Kidney tubule cell (primary cell): ENCODE measurements around the gene PCDHGA8.
A peak's percentile ranks its signal among the peaks of the same experiment; 100 is the strongest.
"Not testable (repeated sequence)": the region's sequence is repeated elsewhere in the genome, so short reads cannot be mapped to it uniquely, and the experiment has no call there.

ENCODE experiments used
- DNase-seq: peaks from one replicate; pipeline ENCODE4 v3.0.0-alpha.2; 2018; ENCODE audit warnings: low spot score

Gene PCDHGA8

DNA sequence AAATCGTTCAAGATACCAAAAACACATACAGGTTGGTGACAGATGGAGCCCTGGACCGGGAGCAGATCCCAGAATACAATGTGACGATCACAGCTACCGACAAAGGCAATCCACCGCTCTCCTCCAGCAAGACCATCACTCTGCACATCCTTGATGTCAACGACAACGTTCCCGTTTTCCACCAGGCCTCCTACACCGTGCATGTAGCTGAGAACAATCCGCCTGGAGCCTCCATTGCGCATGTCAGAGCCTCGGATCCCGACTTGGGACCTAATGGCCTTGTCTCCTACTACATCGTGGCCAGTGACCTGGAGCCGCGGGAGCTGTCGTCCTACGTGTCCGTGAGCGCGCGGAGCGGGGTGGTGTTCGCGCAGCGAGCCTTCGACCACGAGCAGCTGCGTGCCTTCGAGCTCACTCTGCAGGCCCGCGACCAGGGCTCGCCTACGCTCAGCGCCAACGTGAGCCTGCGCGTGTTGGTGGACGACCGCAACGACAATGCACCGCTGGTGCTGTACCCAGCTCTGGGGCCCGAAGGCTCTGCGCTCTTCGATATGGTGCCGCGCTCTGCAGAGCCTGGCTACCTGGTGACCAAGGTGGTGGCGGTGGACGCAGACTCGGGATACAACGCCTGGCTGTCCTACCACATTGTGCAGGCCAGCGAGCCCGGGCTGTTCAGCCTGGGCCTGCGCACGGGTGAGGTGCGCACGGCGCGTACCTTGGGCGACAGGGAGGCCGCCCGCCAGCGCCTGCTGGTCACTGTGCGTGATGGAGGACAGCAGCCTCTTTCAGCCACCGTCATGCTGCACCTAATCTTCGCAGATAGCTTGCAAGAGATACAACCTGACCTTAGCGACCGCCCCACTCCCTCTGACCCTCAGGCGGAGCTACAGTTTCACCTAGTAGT is 20.6 kb upstream of the PCDHGA8 start:
- no peak for DNase-seq

DNA sequence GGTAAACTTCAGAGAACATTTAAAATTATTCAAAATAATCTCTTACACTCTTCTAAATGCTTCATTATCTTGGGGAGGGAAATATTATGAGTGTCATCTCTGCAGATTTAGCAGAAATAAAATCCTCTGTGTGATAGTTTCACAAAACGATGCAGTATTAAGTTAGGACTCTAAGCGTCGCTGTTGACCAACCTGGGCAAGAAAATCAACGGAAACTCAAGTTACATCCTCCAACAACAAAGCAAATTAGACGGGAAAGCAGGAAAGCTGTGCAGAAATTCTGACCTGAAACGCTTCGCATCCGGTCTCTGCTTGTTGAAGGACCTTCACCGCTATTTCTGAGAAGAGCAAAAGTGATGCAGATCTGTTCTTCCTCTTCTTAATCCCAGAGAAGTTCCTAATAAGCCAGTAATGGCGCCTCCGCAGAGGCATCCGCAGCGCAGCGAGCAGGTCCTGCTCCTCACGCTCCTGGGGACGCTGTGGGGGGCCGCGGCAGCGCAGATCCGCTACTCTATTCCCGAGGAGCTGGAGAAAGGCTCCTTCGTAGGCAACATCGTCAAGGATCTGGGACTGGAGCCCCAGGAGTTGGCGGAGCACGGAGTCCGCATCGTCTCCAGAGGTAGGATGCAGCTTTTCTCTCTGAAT is 18.6 kb upstream of the PCDHGA8 start, which contains the start of gene PCDHGA6:
TSS of gene PCDHGA6 (plus strand) at position 219 of the 645 bp plus-strand sequence. CDS start at position 412, 193 bp downstream.
- DNase-seq = peak; percentile 39

DNA sequence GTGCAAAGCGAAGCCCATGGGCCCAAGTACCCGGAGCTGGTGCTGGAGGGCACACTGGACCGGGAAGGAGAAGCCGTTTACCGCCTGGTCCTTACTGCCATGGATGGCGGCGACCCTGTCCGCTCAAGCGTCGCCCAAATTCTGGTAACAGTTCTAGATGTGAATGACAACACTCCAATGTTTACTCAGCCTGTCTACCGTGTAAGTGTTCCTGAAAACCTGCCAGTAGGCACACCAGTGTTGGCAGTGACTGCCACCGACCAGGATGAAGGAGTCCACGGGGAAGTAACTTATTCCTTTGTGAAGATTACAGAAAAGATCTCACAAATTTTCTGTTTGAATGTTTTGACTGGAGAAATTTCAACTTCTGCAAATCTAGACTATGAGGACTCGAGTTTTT is 17.8 kb upstream of the PCDHGA8 start:
- DNase-seq = no peak

DNA sequence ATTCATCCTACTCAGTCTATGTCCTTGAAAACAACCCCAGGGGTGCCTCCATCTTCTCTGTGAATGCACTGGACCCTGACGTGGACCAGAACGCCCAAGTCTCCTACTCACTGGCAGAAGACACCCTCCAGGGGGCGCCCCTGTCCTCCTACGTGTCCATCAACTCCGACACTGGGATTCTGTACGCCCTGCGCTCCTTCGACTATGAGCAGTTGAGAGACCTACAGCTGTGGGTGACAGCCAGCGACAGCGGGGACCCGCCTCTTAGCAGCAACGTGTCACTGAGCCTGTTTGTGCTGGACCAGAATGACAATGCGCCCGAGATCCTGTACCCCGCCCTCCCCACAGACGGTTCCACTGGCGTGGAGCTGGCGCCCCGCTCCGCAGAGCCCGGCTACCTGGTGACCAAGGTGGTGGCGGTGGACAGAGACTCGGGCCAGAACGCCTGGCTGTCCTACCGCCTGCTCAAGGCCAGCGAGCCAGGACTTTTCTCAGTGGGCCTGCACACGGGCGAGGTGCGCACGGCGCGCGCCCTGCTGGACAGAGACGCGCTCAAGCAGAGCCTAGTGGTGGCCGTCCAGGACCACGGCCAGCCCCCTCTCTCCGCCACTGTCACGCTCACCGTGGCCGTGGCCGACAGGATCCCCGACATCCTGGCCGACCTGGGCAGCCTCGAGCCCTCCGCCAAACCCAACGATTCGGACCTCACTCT is 16.8 kb upstream of the PCDHGA8 start:
- DNase-seq = not testable (repeated sequence)

DNA sequence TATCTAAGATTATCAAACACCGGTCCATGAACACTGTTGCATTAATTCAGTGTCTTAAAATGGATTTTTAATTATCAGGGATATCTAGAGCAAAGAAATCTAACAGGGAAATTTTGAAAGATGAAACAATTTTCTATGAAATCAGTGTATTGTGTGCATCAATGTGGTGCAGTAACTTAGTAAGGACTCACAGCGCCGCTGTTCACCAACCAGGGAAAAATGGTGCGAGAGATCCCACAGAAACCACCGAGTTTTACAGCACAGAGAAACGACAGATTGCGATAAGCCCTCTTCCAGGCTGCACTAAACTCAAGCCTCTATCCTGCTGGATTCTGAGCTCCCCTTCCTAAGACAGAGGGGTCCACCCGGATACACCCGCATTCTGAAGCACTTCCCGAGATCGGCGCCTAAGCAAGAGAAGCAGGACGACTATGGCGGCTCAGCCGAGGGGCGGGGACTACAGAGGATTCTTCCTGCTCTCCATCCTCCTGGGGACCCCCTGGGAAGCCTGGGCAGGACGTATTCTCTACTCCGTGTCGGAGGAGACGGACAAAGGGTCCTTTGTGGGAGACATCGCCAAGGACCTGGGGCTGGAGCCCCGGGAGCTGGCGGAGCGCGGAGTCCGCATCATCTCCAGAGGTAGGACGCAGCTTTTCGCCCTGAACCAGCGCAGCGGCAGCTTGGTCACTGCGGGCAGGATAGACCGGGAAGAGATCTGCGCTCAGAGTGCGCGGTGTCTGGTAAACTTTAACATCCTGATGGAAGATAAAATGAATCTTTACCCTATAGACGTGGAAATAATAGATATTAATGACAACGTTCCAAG is 9.8 kb upstream of the PCDHGA8 start, which contains the start of gene PCDHGA7:
TSS of gene PCDHGA7 (plus strand) at position 274 of the 826 bp plus-strand sequence. CDS start at position 432, 158 bp downstream.
- DNase-seq = peak; percentile 33

DNA sequence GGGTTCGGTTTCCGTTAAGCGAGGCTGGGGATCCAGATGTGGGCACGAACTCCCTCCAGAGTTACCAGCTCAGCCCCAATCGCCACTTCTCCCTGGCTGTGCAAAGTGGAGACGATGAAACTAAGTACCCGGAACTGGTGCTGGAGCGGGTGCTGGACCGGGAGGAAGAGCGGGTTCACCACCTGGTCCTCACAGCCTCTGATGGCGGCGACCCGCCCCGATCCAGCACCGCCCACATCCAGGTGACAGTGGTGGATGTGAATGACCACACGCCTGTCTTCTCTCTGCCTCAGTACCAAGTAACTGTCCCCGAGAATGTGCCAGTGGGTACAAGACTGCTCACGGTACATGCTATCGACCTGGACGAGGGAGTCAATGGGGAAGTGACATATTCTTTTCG is 9.1 kb upstream of the PCDHGA8 start:
- DNase-seq = no peak

DNA sequence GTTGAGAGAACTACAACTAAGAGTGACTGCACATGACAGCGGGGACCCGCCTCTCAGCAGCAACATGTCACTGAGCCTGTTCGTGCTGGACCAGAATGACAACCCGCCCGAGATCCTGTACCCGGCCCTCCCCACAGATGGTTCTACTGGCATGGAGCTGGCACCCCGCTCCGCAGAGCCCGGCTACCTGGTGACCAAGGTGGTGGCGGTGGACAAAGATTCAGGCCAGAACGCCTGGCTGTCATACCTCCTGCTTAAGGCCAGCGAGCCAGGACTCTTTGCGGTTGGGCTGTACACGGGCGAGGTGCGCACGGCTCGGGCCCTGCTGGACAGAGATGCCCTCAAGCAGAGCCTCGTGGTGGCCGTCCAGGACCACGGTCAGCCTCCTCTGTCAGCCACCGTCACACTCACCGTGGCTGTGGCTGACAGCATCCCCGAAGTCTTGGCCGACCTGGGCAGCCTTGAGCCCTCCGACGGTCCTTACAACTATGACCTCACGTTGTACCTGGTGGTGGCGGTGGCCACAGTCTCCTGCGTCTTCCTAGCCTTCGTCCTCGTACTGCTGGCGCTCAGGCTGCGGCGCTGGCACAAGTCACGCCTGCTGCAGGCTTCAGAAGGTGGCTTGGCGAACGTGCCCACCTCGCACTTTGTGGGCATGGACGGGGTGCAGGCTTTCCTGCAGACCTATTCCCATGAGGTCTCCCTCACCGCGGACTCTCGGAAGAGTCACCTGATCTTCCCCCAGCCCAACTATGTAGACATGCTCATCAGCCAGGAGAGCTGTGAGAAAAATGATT is 7.8 kb upstream of the PCDHGA8 start:
- no peak for DNase-seq

DNA sequence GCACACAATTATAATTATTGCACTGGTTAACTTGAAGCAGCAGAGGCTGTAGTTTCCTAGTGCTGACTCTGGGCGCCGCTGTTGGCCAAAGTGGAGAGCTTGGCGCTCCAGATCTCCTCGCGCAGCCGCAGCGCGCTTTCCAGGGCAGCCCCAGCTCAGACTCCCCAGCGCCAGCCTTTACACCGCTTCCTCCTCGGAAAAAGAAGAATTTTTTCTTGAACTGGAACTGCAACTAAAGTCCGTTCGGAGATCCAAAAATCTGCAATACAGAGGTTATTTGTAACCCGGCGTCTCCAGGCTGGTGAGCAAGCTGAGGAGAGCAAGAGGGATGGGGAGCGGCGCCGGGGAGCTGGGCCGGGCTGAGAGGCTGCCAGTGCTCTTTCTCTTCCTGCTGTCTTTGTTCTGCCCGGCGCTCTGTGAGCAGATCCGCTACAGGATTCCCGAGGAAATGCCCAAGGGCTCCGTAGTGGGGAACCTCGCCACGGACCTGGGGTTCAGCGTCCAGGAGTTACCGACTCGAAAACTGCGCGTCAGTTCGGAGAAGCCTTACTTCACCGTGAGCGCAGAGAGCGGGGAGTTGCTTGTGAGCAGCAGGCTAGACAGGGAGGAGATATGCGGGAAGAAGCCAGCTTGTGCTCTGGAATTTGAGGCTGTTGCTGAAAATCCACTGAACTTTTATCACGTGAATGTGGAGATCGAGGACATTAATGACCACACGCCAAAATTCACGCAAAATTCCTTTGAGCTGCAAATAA is 4.7 kb upstream of the PCDHGA8 start, which contains the start of gene PCDHGB4:
TSS of gene PCDHGB4 (plus strand) at position 142 of the 755 bp plus-strand sequence. CDS start at position 329, 187 bp downstream.
- peak; percentile 56 for DNase-seq

DNA sequence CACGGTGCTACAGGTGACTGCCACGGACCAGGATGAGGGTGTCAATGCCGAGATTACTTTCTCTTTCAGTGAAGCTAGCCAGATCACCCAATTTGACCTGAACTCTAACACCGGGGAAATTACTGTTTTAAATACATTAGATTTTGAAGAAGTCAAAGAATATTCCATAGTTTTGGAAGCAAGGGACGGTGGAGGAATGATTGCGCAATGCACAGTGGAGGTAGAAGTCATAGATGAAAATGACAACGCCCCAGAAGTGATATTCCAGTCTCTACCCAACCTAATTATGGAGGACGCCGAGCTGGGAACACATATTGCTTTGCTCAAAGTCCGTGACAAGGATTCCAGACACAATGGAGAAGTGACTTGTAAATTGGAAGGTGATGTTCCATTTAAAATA is 3.8 kb upstream of the PCDHGA8 start:
- DNase-seq = no peak

DNA sequence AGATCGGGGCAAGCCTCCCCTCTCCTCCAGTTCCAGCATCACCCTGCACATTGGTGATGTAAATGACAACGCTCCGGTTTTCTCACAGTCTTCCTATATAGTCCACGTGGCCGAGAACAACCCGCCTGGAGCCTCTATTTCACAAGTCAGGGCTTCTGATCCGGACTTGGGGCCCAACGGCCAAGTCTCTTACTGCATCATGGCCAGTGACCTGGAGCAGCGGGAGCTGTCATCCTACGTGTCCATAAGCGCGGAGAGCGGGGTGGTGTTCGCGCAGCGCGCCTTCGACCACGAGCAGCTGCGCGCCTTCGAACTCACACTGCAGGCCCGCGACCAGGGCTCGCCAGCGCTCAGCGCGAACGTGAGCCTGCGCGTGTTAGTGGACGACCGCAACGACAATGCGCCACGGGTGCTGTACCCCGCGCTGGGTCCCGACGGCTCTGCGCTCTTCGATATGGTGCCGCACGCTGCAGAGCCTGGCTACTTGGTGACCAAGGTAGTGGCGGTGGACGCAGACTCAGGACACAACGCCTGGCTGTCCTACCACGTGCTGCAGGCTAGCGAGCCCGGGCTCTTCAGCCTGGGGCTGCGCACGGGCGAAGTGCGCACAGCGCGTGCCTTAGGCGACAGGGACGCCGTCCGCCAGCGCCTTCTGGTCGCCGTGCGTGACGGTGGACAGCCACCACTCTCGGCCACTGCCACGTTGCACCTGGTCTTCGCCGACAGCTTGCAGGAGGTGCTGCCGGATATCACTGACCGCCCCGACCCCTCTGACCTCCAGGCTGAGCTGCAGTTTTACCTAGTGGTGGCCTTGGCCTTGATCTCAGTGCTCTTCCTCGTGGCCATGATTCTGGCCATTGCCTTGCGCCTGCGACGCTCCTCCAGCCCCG is 3.0 kb upstream of the PCDHGA8 start:
- no peak for DNase-seq

DNA sequence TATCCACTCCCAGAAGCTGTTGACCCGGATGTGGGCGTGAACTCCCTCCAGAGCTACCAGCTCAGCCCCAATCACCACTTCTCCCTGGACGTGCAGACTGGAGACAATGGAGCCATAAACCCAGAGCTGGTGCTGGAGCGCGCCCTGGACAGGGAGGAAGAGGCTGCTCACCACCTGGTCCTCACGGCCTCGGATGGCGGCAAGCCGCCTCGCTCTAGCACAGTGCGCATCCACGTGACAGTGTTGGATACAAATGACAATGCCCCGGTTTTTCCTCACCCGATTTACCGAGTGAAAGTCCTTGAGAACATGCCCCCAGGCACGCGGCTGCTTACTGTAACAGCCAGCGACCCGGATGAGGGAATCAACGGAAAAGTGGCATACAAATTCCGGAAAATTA is 834 bp downstream of the PCDHGA8 start:
- DNase-seq = no peak

DNA sequence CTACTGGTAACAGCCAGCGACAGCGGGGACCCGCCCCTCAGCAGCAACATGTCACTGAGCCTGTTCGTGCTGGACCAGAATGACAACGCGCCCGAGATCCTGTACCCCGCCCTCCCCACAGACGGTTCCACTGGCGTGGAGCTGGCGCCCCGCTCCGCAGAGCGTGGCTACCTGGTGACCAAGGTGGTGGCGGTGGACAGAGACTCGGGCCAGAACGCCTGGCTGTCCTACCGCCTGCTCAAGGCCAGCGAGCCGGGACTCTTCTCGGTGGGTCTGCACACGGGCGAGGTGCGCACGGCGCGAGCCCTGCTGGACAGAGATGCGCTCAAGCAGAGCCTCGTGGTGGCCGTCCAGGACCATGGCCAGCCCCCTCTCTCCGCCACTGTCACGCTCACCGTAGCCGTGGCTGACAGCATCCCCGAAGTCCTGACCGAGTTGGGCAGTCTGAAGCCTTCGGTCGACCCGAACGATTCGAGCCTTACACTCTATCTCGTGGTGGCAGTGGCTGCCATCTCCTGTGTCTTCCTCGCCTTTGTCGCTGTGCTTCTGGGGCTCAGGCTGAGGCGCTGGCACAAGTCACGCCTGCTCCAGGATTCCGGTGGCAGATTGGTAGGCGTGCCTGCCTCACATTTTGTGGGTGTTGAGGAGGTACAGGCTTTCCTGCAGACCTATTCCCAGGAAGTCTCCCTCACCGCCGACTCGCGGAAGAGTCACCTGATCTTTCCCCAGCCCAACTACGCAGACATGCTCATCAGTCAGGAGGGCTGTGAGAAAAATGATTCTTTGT is 2.2 kb downstream of the PCDHGA8 start:
- not testable (repeated sequence) for DNase-seq

DNA sequence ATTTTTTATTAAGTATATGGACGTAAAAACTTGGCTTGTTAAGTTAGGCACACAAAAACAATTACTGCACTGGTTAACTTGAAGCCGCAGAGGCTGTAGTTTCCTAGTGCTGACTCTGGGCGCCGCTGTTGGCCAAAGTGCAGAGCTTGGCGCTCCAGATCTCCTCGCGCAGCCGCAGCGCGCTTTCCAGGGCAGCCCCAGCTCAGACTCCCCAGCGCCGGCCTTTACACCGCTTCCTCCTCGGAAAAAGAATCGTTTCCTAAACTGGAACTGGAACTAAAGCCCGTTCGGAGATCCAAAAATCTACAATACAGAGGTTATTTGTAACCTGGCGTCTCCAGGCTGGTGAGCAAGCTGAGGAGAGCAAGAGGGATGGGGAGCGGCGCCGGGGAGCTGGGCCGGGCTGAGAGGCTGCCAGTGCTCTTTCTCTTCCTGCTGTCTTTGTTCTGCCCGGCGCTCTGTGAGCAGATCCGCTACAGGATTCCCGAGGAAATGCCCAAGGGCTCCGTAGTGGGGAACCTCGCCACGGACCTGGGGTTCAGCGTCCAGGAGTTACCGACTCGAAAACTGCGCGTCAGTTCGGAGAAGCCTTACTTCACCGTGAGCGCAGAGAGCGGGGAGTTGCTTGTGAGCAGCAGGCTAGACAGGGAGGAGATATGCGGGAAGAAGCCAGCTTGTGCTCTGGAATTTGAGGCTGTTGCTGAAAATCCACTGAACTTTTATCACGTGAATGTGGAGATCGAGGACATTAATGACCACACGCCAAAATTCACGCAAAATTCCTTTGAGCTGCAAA is 5.5 kb downstream of the PCDHGA8 start, which contains the start of gene PCDHGB5:
TSS of gene PCDHGB5 (plus strand) at position 192 of the 796 bp plus-strand sequence. CDS start at position 373, 181 bp downstream.
- DNase-seq = peak; percentile 67

DNA sequence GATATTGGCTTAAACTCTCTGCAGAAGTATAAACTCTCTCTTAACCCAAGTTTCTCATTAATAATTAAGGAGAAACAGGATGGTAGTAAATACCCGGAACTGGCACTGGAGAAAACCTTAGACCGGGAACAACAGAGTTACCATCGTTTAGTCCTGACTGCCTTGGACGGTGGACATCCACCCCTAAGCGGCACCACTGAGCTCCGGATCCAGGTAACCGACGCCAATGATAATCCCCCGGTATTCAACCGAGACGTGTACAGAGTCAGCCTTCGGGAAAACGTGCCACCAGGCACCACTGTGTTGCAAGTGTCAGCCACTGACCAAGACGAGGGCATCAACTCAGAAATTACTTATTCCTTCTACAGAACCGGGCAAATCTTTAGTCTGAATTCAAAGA is 6.2 kb downstream of the PCDHGA8 start:
- DNase-seq = no peak

DNA sequence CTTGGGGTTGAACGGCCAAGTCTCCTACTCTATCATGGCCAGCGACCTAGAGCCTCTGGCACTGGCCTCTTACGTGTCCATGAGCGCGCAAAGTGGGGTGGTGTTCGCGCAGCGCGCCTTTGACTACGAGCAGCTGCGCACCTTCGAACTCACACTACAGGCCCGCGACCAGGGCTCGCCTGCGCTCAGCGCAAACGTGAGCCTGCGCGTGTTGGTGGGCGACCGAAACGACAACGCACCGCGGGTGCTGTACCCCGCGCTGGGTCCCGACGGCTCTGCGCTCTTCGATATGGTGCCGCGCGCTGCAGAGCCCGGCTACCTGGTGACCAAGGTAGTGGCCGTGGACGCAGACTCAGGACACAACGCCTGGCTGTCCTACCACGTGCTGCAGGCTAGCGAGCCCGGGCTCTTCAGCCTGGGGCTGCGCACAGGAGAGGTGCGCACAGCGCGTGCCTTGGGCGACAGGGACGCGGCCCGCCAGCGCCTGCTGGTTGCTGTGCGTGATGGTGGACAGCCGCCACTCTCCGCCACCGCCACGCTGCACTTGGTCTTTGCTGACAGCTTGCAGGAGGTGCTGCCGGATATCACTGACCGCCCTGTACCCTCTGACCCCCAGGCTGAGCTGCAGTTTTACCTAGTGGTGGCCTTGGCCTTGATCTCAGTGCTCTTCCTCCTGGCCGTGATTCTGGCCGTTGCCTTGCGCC is 7.3 kb downstream of the PCDHGA8 start:
- DNase-seq = no peak

DNA sequence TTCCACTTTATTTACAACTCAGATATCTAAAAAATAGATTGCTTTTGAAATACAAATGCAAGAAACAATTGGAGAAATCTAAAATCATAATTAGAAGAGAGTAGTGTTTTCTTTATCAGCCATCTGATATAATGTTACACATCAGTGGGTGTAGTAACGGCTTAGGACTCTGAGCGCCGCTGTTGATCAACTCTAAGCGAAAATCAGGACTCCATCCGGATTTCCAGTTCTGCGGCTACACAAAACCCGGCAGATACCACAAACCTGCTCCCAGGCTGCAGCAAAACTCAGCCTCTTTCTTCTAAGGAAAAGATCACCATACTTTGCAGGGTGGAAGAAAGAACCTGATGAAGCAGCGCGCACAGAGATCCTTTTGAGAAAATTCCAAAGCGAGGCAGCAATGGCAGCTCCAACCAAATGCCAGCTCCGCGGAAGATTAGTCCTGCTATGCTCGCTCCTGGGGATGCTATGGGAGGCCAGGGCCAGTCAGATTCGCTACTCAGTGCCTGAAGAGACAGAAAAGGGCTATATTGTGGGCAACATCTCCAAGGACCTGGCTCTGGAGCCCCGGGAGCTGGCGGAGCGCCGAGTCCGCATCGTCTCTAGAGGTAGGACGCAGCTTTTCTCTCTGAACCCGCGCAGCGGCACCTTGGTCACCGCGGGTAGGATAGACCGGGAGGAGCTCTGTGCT is 10.3 kb downstream of the PCDHGA8 start, which contains the start of gene PCDHGA9:
TSS of gene PCDHGA9 (plus strand) at position 226 of the 691 bp plus-strand sequence. CDS start at position 401, 175 bp downstream.
- DNase-seq = peak; percentile 37
